Measurements from ENCODE around the gene MYOM3.

DNA sequence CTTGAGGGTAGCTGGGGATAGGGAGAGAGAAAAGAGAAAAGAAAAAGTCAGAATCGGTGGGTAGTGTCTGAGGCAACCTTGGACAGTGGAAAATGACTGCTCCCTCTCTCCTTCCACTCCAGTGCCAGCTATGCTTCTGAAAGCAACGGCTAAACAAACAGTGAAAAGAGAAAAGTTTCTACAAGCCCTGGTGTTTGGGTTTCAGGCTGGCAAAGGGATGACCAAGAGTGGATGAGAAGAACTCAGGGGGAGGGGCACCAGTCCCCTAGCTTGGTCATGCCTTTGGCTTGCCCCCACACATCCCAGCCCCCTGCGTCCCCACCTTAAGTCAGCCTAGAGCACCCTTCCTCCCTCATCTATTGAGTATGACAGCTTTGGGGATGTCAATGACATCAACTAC lies 22.4 kb upstream of the MYOM3 start:
- TF ChIP-seq, protein P1, sequence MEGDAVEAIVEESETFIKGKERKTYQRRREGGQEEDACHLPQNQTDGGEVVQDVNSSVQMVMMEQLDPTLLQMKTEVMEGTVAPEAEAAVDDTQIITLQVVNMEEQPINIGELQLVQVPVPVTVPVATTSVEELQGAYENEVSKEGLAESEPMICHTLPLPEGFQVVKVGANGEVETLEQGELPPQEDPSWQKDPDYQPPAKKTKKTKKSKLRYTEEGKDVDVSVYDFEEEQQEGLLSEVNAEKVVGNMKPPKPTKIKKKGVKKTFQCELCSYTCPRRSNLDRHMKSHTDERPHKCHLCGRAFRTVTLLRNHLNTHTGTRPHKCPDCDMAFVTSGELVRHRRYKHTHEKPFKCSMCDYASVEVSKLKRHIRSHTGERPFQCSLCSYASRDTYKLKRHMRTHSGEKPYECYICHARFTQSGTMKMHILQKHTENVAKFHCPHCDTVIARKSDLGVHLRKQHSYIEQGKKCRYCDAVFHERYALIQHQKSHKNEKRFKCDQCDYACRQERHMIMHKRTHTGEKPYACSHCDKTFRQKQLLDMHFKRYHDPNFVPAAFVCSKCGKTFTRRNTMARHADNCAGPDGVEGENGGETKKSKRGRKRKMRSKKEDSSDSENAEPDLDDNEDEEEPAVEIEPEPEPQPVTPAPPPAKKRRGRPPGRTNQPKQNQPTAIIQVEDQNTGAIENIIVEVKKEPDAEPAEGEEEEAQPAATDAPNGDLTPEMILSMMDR (conservative IDR thresholded peaks at IDR 0.05): no peak
- TF ChIP-seq ZFX (IDR thresholded peaks at IDR 0.05): no peak
